H1 (cell line): Measurements from ENCODE around the gene CD28. TPM values are rescaled to one million over a fixed set of nuclear protein-coding genes. Genes with fewer than 3 reads are reported as not detected.

Source experiments
- CTCF ChIP-seq, 3 experiments: IDR thresholded peaks; 1 replicate in 2 of 3; 2 replicates in 1 of 3; pipeline versions ENCODE4 v1.5.1 to v1.6.1; 2011; ENCODE audit warnings: low read length in 3 of 3, mild to moderate bottlenecking in 3 of 3, inconsistent platforms in 2 of 3, low read depth in 1 of 3, moderate library complexity in 1 of 3; ENCODE audit not compliant: insufficient read depth in 1 of 3; ENCODE audit errors: control extremely low read depth in 1 of 3
- polyA plus RNA-seq, 7 experiments: library from polyadenylated mRNA; depleted of rRNA in 3 of 7; stranded (reverse) in 5 of 7; unstranded in 2 of 7; fragments of >200 nt in 5 of 7; fragments of 200-250 nt in 2 of 7; gene quantifications; 1 replicate in 5 of 7; 2 replicates in 1 of 7; 4 replicates in 1 of 7; pipeline versions ENCODE4 v1.2.1 to v1.2.3, GENCODE V29; 2011 to 2013; ENCODE audit warnings: missing spikeins in 2 of 7, mixed read lengths in 2 of 7
- total RNA-seq: library from RNA; stranded (reverse); fragmentation: NEBNext Ultra II Directional; extraction: Animal tissue kit (Norgen Biotek cat#: 25700); gene quantifications from 2 replicates; pipeline ENCODE4 v1.2.1, GENCODE V29; 2021

The CD28 gene
- total and polyA plus RNA-seq, 2 of the 8 experiments (the other 6 are each of a cell fraction or from before 2014, with no cell fraction given): not detected

- no peak for TF ChIP-seq CTCF (IDR thresholded peaks at IDR 0.05; ENCODE audit: control extremely low read depth in 1 of 3, insufficient read depth in 1 of 3, low read depth in 1 of 3, low read length in 3 of 3)
Observed at GRCh38 chr2:203743441-203743981, 37.1 kb downstream of the CD28 start (continued).
